Fibroblast of lung (primary cell): ENCODE results near the gene STARD5. TPM values are rescaled to one million over a fixed set of nuclear protein-coding genes. Genes with fewer than 3 reads are reported as not detected.

Experiments
- DNase-seq, 2 donors: peaks; one replicate each; pipeline versions ENCODE4 v3.0.0 to v3.0.0-alpha.2; 2010; ENCODE audit warnings: low read depth in 2 of 2
- H2AFZ ChIP-seq: 2 replicates; pipeline ENCODE4 v1.5.1; 2012; ENCODE audit warnings: low read length, control low read depth, inconsistent platforms
- H3K27ac ChIP-seq: 2 replicates; pipeline ENCODE4 v1.5.1; 2011; ENCODE audit warnings: low read length, control low read depth; ENCODE audit not compliant: insufficient read depth
- H3K27me3 ChIP-seq: 2 replicates; pipeline ENCODE4 v1.5.1; 2011; ENCODE audit warnings: mild to moderate bottlenecking, low read length; ENCODE audit not compliant: control insufficient read depth, insufficient read depth
- H3K36me3 ChIP-seq: 2 replicates; pipeline ENCODE4 v1.5.1; 2011; ENCODE audit warnings: low read length; ENCODE audit not compliant: control insufficient read depth, insufficient read depth
- H3K4me1 ChIP-seq: 2 replicates; pipeline ENCODE4 v1.5.1; 2011; ENCODE audit warnings: low read length; ENCODE audit not compliant: control insufficient read depth, insufficient read depth; ENCODE audit errors: extremely low read depth
- H3K4me2 ChIP-seq: 2 replicates; pipeline ENCODE4 v1.5.1; 2011; ENCODE audit warnings: low read length, control low read depth; ENCODE audit not compliant: insufficient read depth; ENCODE audit errors: extremely low read depth
- H3K4me3 ChIP-seq, 4 experiments: fragments of 200-600 bp in 1 of 4; sonication (generic) in 1 of 4; replicated peaks in 1 of 4; 2 replicates each; pipeline ENCODE4 v1.5.1; 2011 to 2016; ENCODE audit warnings: low read length in 4 of 4, low read depth in 3 of 4, mild to moderate bottlenecking in 3 of 4, control low read depth in 2 of 4, inconsistent platforms in 1 of 4, mixed read lengths in 1 of 4; ENCODE audit not compliant: insufficient read depth in 1 of 4; ENCODE audit errors: control extremely low read depth in 1 of 4
- H3K79me2 ChIP-seq: 2 replicates; pipeline ENCODE4 v1.5.1; 2012; ENCODE audit warnings: mild to moderate bottlenecking, low read length, inconsistent platforms; ENCODE audit not compliant: control insufficient read depth, insufficient read depth
- H3K9ac ChIP-seq: 2 replicates; pipeline ENCODE4 v1.5.1; 2011; ENCODE audit warnings: mild to moderate bottlenecking, low read length, control low read depth; ENCODE audit not compliant: insufficient read depth
- H3K9me3 ChIP-seq: 2 replicates; pipeline ENCODE4 v1.5.1; 2012; ENCODE audit warnings: low read depth, low read length; ENCODE audit not compliant: control insufficient read depth, insufficient read depth
- H4K20me1 ChIP-seq: 2 replicates; pipeline ENCODE4 v1.5.1; 2011; ENCODE audit warnings: low read length; ENCODE audit not compliant: control insufficient read depth, insufficient read depth; ENCODE audit errors: extremely low read depth
- CTCF ChIP-seq, 2 donors: IDR thresholded peaks in 1 of 2; conservative IDR thresholded peaks in 1 of 2; 1 replicate in 1 of 2; 2 replicates in 1 of 2; pipeline ENCODE4 v1.5.1; 2011 to 2012; ENCODE audit warnings: low read length in 2 of 2, control low read depth in 1 of 2, inconsistent platforms in 1 of 2, low read depth in 1 of 2, mild to moderate bottlenecking in 1 of 2
- EZH2 ChIP-seq: IDR thresholded peaks from 2 replicates; pipeline ENCODE4 v1.5.1; 2012; ENCODE audit warnings: low read length, control low read depth, mild to moderate bottlenecking; ENCODE audit errors: missing control alignments
- polyA plus RNA-seq, 2 donors: library from polyadenylated mRNA; depleted of rRNA in 1 of 2; stranded (reverse) in 1 of 2; unstranded in 1 of 2; fragments of >200 nt; gene quantifications; 2 replicates each; pipeline ENCODE4 v1.2.1, GENCODE V29; 2011 to 2012; ENCODE audit warnings: missing spikeins in 1 of 2
- total RNA-seq: library from RNA; depleted of rRNA; stranded (reverse); fragments of >200 nt; gene quantifications from 2 replicates; pipeline ENCODE4 v1.2.1, GENCODE V29; 2014

The STARD5 gene
- total and polyA plus RNA-seq, 2 donors (not counting 1 experiment from before 2014, with no cell fraction given): 14.9 to 20.1 TPM

DNA sequence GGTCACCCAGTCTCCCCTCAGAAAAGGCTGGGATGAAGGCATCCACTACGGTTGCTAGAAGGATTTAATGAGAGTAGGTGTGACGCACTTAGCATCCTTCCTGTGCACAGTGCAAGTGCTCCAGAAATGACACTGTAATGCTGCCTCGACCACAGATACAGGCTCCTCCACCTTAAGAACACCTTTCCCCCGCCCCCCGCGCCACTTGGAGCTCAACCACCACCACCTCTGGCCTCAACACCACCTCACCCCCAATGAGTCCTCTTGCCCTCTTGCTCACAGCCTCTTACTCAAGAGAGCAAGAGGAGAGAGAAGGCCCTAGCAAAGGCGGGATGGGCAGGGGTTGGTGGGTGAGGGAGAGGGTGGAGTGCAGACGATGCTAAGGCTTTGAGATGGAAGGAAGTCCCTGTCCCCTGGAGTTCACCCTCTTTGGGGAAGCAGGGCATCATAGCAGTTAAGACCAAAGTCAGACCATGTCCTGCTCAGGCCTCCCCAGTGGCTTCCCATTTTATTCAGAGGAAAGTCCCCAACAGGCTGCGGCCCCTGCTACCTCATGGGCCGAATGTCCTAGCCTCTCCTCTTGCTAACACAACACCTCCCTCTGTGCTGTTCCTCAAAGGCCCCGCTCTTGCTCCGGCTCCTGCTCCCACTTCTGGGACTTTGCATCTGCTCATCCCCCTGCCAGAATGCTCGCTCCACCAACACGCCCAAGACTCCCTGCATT is 8.3 kb downstream of the STARD5 start:
- Histone ChIP-seq H3K27ac (no peak overlapping the region), H3K9me3 (no peaks in the 10 kb centered on the region), H3K27me3 (no peaks in the 10 kb centered on the region), H3K4me3 (no peak overlapping the region), H3K4me2 (no peak overlapping the region), H3K4me1 (peaks cover 17% of the 10 kb centered on the region), H3K36me3 (peaks cover 20% of the 10 kb centered on the region), H4K20me1 (no peaks in the 10 kb centered on the region), H3K9ac (no peak overlapping the region), H3K79me2 (no peaks in the 10 kb centered on the region), H2AFZ (no peak overlapping the region)
- no peak for TF ChIP-seq EZH2
- no peak for TF ChIP-seq CTCF (conservative IDR thresholded peaks at IDR 0.05 in 1 of 2, IDR thresholded peaks at IDR 0.05 in 1 of 2; ENCODE audit: low read depth in 1 of 2, low read length in 2 of 2)
- no peak for DNase-seq

DNA sequence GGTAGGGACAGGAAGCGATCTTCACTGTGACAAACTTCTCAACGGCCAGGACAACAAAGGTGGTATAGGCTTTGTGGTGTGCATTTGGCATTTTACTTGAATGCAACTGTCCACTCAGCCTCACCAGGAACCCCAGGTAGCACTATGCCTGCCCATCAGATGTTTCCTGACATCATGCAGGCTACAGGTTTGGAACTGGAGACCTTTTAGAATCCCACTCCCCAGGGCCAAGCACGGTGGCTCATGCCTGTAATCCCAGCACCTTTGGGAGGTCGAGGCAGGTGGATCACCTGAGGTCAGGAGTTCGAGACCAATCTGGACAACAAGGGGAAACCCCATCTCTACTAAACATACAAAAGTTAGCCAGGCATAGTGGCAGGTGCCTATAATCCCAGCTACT is 9.6 kb downstream of the STARD5 start:
- DNase-seq: no peak
- H3K4me2 ChIP-seq: no peak overlapping the region
- H3K4me1 ChIP-seq: peaks cover 17% of the 10 kb centered on the region
- no peak overlapping the region for H3K4me3 ChIP-seq
- no peaks in the 10 kb centered on the region for H4K20me1 ChIP-seq
- H3K27me3 ChIP-seq: no peaks in the 10 kb centered on the region
- H3K36me3 ChIP-seq: peaks cover 17% of the 10 kb centered on the region
- no peaks in the 10 kb centered on the region for H3K9me3 ChIP-seq
- H3K27ac ChIP-seq: no peak overlapping the region
- H2AFZ ChIP-seq: no peak overlapping the region
- no peaks in the 10 kb centered on the region for H3K79me2 ChIP-seq
- no peak overlapping the region for H3K9ac ChIP-seq
- TF ChIP-seq CTCF (conservative IDR thresholded peaks at IDR 0.05 in 1 of 2, IDR thresholded peaks at IDR 0.05 in 1 of 2; ENCODE audit: low read depth in 1 of 2, low read length in 2 of 2) (no peak), EZH2 (no peak)

GRCh38 chr15:81313686-81314085 is 10.3 kb downstream of the STARD5 start:
- Histone ChIP-seq H3K27ac (peak overlapping the region; percentile 50), H4K20me1 (no peaks in the 10 kb centered on the region), H3K4me3 (no peak overlapping the region), H3K79me2 (no peaks in the 10 kb centered on the region), H3K9me3 (no peaks in the 10 kb centered on the region), H3K27me3 (no peaks in the 10 kb centered on the region), H3K4me2 (no peak overlapping the region), H3K4me1 (peaks cover 17% of the 10 kb centered on the region), H2AFZ (no peak overlapping the region), H3K36me3 (peaks cover 17% of the 10 kb centered on the region), H3K9ac (no peak overlapping the region)
- TF ChIP-seq EZH2 (no peak), CTCF (conservative IDR thresholded peaks at IDR 0.05 in 1 of 2, IDR thresholded peaks at IDR 0.05 in 1 of 2; ENCODE audit: low read depth in 1 of 2, low read length in 2 of 2) (no peak)
- DNase-seq: no peak
